ENCODE results near the gene IPO8. TPM values are rescaled to one million over a fixed set of nuclear protein-coding genes. Genes with fewer than 3 reads are reported as not detected.
"Not testable (repeated sequence)": the region's sequence is repeated elsewhere in the genome, so short reads cannot be mapped to it uniquely, and the experiment has no call there.

IPO8 gene
- total RNA-seq, 1 donor from 2014 or later: 79.7 TPM

GRCh38 chr12:30622509-30622908 lies 73.2 kb downstream of the IPO8 start:
- intact Hi-C loops (cut with DNase I): no loop called here
- no peaks in the 10 kb centered on the region for H3K9me3 ChIP-seq
- H3K27ac ChIP-seq: no peak overlapping the region
- no peaks in the 10 kb centered on the region for H3K36me3 ChIP-seq
- no peak overlapping the region for H3K4me3 ChIP-seq
- no peak for TF ChIP-seq CTCF (IDR thresholded peaks at IDR 0.05)
- H3K27me3 ChIP-seq: no peaks in the 10 kb centered on the region
- DNase-seq (ENCODE audit: low spot score in 2 of 2): no peak
- H3K4me1 ChIP-seq: no peaks in the 10 kb centered on the region

DNA sequence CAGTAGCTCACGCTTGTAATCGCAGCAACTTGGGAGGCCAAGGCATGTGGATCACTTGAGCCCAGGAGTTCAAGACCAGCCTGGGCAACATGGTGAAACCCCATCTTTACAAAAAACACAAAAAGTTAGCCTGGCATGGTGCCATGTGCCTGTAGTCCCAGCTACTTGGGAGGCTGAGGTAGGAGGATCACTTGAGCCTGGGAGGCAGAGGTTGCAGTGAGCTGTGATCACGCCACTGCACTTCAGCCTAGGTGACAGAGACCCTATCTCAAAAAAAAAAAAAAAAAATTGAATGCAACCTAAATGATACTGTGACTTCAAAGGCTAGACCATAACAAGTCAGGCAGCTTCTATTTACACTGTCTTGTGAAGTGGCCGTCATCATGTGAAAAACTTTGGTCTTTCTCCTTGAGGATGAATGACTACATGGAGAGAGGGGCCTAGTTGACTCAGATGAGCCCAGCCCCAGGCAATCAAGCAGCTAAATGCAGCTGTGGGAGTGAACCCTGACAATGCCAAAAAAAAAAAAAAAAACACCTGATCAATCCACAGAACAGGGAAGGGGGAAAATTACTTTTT lies 73.9 kb downstream of the IPO8 start:
- H3K27ac ChIP-seq; H3K27me3 ChIP-seq; H3K4me3 ChIP-seq; intact Hi-C loops (cut with DNase I); H3K36me3 ChIP-seq; DNase-seq (ENCODE audit: low spot score in 2 of 2); H3K9me3 ChIP-seq; H3K4me1 ChIP-seq: not testable (repeated sequence)

DNA sequence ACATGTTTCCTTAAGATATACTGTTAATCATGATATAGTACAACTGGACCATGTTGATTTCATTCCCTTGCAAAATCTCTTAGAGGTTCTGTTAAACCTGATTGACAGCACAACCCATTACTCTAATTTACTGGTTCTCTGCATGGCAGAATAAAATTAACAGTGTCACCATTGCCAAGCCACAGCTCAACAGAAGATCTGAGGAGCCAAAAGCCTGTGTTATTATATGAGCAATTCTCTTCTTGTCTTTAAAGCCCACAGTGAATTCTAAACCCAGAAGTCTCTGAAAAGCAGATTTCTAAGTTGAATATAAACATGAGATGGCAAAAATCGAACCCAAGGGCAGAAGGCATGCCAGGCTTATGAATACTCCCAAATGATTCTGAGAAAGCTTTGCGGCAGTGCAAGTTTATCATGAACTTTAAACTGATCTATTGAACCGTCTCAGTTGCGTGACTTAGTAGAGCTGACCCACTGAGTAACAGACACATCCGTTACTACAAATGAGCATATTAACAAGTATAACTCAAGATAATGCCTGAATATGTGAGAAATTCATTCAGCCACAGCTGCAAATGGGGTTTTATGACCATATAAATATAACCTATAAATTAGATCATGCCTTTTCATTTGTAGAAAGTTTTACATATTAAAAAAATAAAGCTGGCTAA lies 78.2 kb downstream of the IPO8 start:
- Histone ChIP-seq H3K4me1 (no peaks in the 10 kb centered on the region), H3K36me3 (no peaks in the 10 kb centered on the region), H3K9me3 (no peaks in the 10 kb centered on the region), H3K27me3 (no peaks in the 10 kb centered on the region), H3K4me3 (no peak overlapping the region), H3K27ac (no peak overlapping the region)
- intact Hi-C loops (cut with DNase I): no loop called here
- no peak for TF ChIP-seq CTCF (IDR thresholded peaks at IDR 0.05)
- no peak for DNase-seq (ENCODE audit: low spot score in 2 of 2)

GRCh38 chr12:30614031-30614430 lies 81.6 kb downstream of the IPO8 start:
- H3K9me3 ChIP-seq: no peaks in the 10 kb centered on the region
- H3K4me1 ChIP-seq: no peaks in the 10 kb centered on the region
- no peak for DNase-seq (ENCODE audit: low spot score in 2 of 2)
- no peak overlapping the region for H3K27ac ChIP-seq
- H3K4me3 ChIP-seq: no peak overlapping the region
- H3K27me3 ChIP-seq: no peaks in the 10 kb centered on the region
- H3K36me3 ChIP-seq: no peaks in the 10 kb centered on the region
- no peak for TF ChIP-seq CTCF (IDR thresholded peaks at IDR 0.05)
- intact Hi-C loops (cut with DNase I): no loop called here

DNA sequence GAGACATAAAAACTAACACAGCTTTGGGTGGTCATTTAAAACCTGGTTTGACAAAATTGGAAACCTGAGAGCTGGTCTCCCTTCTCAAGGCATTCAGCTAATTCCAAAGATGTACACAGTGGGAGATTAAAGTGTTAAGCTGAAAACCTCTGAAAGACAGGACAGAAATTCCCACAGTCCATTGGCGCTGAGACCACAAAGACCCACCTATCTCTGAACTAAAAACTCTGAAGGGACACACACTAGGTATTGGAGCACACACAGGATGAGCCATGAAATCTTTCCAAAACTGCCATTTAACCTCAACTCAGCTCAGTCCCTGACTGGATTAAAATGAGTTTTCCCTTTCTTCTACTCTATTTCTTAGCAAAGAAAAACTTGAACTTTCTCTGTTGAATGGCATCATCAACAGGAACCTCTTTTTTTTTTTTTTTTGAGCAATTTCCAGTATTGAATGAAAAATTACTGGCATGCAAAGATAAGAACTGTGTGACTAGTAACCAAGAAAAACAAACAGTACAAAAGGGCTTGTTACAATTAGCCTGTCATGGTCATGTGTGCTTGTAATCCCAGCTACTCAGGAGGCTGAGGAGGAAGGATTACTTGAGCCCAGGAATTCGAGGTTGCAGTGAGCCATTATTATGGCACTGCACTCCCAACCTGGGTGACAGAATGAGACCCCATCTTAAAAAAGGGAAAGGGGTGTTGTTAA lies 82.4 kb downstream of the IPO8 start:
- intact Hi-C loops (cut with DNase I): no loop called here
- H3K4me3 ChIP-seq: no peak overlapping the region
- H3K27ac ChIP-seq: no peak overlapping the region
- no peak for TF ChIP-seq CTCF (IDR thresholded peaks at IDR 0.05)
- no peaks in the 10 kb centered on the region for H3K4me1 ChIP-seq
- no peak for DNase-seq (ENCODE audit: low spot score in 2 of 2)
- peaks cover 0 to 4% of the 10 kb centered on the region in 2 donors for H3K9me3 ChIP-seq
- H3K27me3 ChIP-seq: no peaks in the 10 kb centered on the region
- no peaks in the 10 kb centered on the region for H3K36me3 ChIP-seq

- Histone ChIP-seq H3K9me3 (peaks cover 0 to 6% of the 10 kb centered on the region in 2 donors), H3K36me3 (no peaks in the 10 kb centered on the region), H3K4me3 (no peak overlapping the region), H3K27me3 (no peaks in the 10 kb centered on the region), H3K27ac (no peak overlapping the region), H3K4me1 (no peaks in the 10 kb centered on the region)
- no peak for DNase-seq (ENCODE audit: low spot score in 2 of 2)
- intact Hi-C loops (cut with DNase I): no loop called here
- TF ChIP-seq CTCF (IDR thresholded peaks at IDR 0.05): no peak
Measured at GRCh38 chr12:30610718-30611117, 85.0 kb downstream of the IPO8 start.

GRCh38 chr12:30609819-30610218 lies 85.8 kb downstream of the IPO8 start:
- intact Hi-C loops (cut with DNase I); H3K36me3 ChIP-seq; H3K9me3 ChIP-seq; H3K27me3 ChIP-seq; H3K4me1 ChIP-seq; H3K27ac ChIP-seq; DNase-seq (ENCODE audit: low spot score in 2 of 2); H3K4me3 ChIP-seq: not testable (repeated sequence)

- H3K9me3 ChIP-seq: peaks cover 0 to 12% of the 10 kb centered on the region in 2 donors
- H3K4me3 ChIP-seq; intact Hi-C loops (cut with DNase I); H3K27me3 ChIP-seq; H3K36me3 ChIP-seq; DNase-seq (ENCODE audit: low spot score in 2 of 2); H3K4me1 ChIP-seq; H3K27ac ChIP-seq: not testable (repeated sequence)
Measured at GRCh38 chr12:30604302-30604701, 91.4 kb downstream of the IPO8 start.

All from ascending aorta (tissue), 2 donors.